Choroid plexus epithelial cell (primary cell): ENCODE measurements around the gene SEZ6L.

Source experiments
- DNase-seq: peaks from one replicate; pipeline ENCODE4 v3.0.0-alpha.2; 2010; ENCODE audit warnings: low read depth
- H3K4me3 ChIP-seq: 2 replicates; pipeline ENCODE4 v1.5.1; 2011; ENCODE audit warnings: low read depth, mild to moderate bottlenecking, control low read depth, low read length, moderate library complexity
- TF ChIP-seq, protein P1 (sequence below): conservative IDR thresholded peaks from 2 replicates; pipeline ENCODE4 v1.5.1; 2011; ENCODE audit warnings: low read depth, mild to moderate bottlenecking, control low read depth, inconsistent platforms, low read length, moderate library complexity

SEZ6L gene

DNA sequence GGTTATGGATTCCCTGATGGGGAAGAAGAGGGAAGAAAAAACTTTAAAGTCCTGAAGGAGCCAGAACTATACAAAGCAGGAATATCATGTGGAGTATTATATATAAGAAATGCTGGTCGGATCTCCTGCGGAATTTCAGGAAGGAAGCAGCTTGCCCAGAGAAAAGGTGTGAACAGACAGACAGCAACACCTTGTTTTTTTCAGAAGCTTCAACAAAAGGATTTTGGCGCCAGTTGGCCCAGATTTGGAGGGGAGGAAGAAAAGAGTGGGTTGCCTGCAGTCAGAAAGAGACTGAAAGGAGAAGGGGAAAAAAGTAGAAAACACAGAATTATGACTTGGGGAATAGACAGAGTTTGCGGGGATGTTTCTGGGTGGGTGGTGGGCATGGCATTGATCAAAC, 45.2 kb downstream of the SEZ6L start:
- DNase-seq = no peak
- TF ChIP-seq, protein P1, sequence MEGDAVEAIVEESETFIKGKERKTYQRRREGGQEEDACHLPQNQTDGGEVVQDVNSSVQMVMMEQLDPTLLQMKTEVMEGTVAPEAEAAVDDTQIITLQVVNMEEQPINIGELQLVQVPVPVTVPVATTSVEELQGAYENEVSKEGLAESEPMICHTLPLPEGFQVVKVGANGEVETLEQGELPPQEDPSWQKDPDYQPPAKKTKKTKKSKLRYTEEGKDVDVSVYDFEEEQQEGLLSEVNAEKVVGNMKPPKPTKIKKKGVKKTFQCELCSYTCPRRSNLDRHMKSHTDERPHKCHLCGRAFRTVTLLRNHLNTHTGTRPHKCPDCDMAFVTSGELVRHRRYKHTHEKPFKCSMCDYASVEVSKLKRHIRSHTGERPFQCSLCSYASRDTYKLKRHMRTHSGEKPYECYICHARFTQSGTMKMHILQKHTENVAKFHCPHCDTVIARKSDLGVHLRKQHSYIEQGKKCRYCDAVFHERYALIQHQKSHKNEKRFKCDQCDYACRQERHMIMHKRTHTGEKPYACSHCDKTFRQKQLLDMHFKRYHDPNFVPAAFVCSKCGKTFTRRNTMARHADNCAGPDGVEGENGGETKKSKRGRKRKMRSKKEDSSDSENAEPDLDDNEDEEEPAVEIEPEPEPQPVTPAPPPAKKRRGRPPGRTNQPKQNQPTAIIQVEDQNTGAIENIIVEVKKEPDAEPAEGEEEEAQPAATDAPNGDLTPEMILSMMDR = no peak
- no peak overlapping the region for H3K4me3 ChIP-seq

DNA sequence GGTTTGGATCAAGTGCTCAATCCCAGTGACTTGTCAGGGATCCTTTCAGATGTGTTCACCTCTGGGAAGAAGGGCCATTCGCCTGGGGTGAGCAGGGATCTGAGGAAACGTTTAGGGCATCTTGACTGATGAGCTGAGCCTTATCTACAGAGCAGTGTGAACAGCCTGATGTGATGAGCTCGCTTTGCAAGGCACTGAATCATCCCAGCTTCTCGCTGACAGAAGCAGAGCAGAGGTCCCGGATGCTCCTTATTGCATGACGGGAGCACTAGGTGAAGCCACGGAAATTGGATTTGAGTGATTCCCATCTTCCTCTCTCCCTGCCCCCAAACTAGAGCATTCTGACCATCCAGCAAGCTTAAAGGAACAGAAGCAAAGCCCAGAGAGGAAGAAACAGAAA, 46.5 kb downstream of the SEZ6L start:
- no peak for DNase-seq
- TF ChIP-seq, protein P1 = no peak
- no peak overlapping the region for H3K4me3 ChIP-seq

DNA sequence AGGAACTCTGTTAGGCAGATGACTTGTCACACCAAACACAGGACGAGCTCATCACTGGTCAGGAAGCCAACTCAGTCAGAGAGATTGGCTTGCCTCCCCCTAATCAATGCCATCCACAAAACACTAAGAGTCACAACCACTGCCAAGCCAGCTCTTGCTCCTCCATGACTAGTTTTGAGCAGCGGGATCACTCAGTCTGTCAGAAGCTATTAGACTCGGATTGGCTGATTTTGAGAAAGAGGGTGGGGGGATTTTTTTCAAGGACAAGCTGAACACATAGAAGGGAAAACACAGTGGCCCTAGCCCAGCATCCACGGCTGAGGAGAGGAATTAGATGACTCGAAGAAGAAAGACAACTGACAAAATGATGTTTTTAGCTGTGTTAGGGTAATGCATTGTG, 55.9 kb downstream of the SEZ6L start:
- TF ChIP-seq, protein P1 = no peak
- no peak overlapping the region for H3K4me3 ChIP-seq
- DNase-seq = no peak

DNA sequence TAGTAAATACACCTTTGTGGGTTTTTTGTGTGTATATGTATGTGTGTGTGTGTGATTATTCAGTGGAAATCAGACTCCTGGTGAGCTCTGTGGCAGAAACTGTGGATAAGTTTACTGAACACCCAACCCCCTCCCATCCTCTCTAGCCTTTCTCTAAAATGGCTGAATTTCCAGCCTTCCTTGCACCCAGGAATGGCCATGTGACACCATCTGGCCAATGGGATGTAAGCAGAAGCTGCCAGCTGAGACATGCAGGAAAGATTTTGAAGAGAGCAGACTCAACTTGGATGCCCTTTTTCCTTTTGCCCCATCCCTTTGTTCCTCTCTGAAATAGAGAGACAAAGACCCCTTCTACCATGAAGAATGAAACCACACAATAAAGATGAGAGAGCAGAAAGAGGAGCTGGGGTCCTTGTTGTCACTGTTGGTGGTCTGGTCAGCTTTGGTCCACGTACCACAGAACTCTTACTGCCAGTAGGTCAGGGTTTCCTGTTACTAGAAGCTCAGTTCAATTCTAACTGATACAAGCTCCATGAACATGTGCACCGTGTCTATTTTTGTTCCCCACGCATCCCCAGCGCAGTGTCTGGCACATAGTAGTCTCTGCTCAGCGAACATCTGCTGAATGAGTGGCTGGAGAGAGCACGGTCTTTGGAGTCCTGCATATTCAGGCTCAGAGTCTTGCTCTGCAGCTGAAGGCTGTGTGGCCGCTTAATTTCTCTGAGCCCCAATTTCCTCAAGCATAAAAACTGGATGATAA, 57.5 kb downstream of the SEZ6L start:
- no peak for DNase-seq
- no peak overlapping the region for H3K4me3 ChIP-seq
- TF ChIP-seq, protein P1 = no peak

GRCh38 chr22:26229910-26230309, 60.6 kb downstream of the SEZ6L start:
- no peak for DNase-seq
- TF ChIP-seq, protein P1 = no peak
- H3K4me3 ChIP-seq = no peak overlapping the region

DNA sequence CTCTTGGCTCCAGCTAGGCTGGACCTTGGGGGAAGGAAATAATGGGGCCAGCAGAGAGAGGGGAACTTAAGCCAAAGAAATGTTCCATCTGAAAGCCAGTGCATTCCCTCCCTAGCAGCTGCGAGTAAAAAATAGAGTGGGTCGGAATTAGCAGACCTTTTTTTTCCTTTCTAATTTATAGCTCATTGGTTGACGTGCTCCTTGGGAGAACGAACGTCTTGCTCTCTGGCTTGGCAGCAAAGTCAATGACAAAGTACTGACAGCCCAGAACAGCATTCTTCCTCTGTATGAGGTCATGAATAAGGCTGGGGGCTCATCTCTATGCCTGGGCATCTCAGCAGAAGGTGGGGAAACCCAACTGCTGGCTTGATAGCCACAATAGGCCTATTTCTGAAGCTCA, 65.0 kb downstream of the SEZ6L start:
- no peak overlapping the region for H3K4me3 ChIP-seq
- no peak for DNase-seq
- TF ChIP-seq, protein P1 = no peak
